ENCODE data around the gene PPP6R1.
A peak's percentile ranks its signal among the peaks of the same experiment; 100 is the strongest.

The PPP6R1 gene

GRCh38 chr19:55289117-55289796 lies 30.4 kb upstream of the PPP6R1 start:
- Mint-ChIP-seq H3K4me3 (no peak overlapping the region), H3K27me3 (no peaks in the 10 kb centered on the region), H3K4me1 (ENCODE audit: low read depth) (peaks cover 5% of the 10 kb centered on the region), H3K27ac (no peak overlapping the region), H3K9me3 (no peaks in the 10 kb centered on the region), H3K36me3 (ENCODE audit: low read depth) (no peaks in the 10 kb centered on the region)
- no peak for DNase-seq

- Mint-ChIP-seq H3K27ac (no peak overlapping the region), H3K36me3 (ENCODE audit: low read depth) (no peaks in the 10 kb centered on the region), H3K9me3 (no peaks in the 10 kb centered on the region), H3K4me3 (no peak overlapping the region), H3K27me3 (no peaks in the 10 kb centered on the region), H3K4me1 (ENCODE audit: low read depth) (peaks cover 14% of the 10 kb centered on the region)
- no peak for DNase-seq
Measured at GRCh38 chr19:55287361-55288079, 28.7 kb upstream of the PPP6R1 start.

GRCh38 chr19:55285229-55285890 lies 26.5 kb upstream of the PPP6R1 start:
- H3K4me1 Mint-ChIP-seq (ENCODE audit: low read depth): peaks cover 17% of the 10 kb centered on the region
- DNase-seq: no peak
- H3K36me3 Mint-ChIP-seq (ENCODE audit: low read depth): no peaks in the 10 kb centered on the region
- H3K9me3 Mint-ChIP-seq: no peaks in the 10 kb centered on the region
- H3K4me3 Mint-ChIP-seq: peak overlapping the region; percentile 41
- H3K27me3 Mint-ChIP-seq: no peaks in the 10 kb centered on the region
- peak overlapping the region; percentile 44 for H3K27ac Mint-ChIP-seq

GRCh38 chr19:55284405-55285058 lies 25.7 kb upstream of the PPP6R1 start:
- DNase-seq: no peak
- no peaks in the 10 kb centered on the region for H3K27me3 Mint-ChIP-seq
- H3K9me3 Mint-ChIP-seq: no peaks in the 10 kb centered on the region
- peak overlapping the region; percentile 44 for H3K27ac Mint-ChIP-seq
- peaks cover 4% of the 10 kb centered on the region for H3K36me3 Mint-ChIP-seq (ENCODE audit: low read depth)
- peaks cover 22% of the 10 kb centered on the region for H3K4me1 Mint-ChIP-seq (ENCODE audit: low read depth)
- H3K4me3 Mint-ChIP-seq: peak overlapping the region; percentile 41

GRCh38 chr19:55283548-55284377 lies 24.9 kb upstream of the PPP6R1 start, which contains the start of gene BRSK1:
TSS of gene BRSK1 (plus strand) at chr19:55283997. CDS start at chr19:55284443, 446 bp downstream.
- Mint-ChIP-seq H3K36me3 (ENCODE audit: low read depth) (peaks cover 7% of the 10 kb centered on the region), H3K4me3 (peak within 1 kb of the TSS; percentile 49), H3K27me3 (no peaks in the 10 kb centered on the region), H3K4me1 (ENCODE audit: low read depth) (peaks cover 27% of the 10 kb centered on the region), H3K9me3 (no peaks in the 10 kb centered on the region), H3K27ac (peak within 1 kb of the TSS; percentile 54)
- DNase-seq: peak; percentile 64

GRCh38 chr19:55279770-55280643 lies 21.2 kb upstream of the PPP6R1 start, which contains the start of gene HSPBP1:
TSS of gene HSPBP1 (minus strand) at chr19:55280110. CDS start at chr19:55279608, 502 bp downstream.
- peaks cover 48% of the 10 kb centered on the region for H3K4me1 Mint-ChIP-seq (ENCODE audit: low read depth)
- peak; percentile 98 for DNase-seq

GRCh38 chr19:55279340-55279739 lies 20.5 kb upstream of the PPP6R1 start:
- DNase-seq: no peak
- peak overlapping the region; percentile 99 for H3K27ac Mint-ChIP-seq
- H3K4me3 Mint-ChIP-seq: peak overlapping the region; percentile 100
- H3K27me3 Mint-ChIP-seq: no peaks in the 10 kb centered on the region
- H3K36me3 Mint-ChIP-seq (ENCODE audit: low read depth): peaks cover 44% of the 10 kb centered on the region
- no peaks in the 10 kb centered on the region for H3K9me3 Mint-ChIP-seq
- peaks cover 48% of the 10 kb centered on the region for H3K4me1 Mint-ChIP-seq (ENCODE audit: low read depth)

More at GRCh38 chr19:55279770-55280643, 21.2 kb upstream of the PPP6R1 start, which contains the start of gene HSPBP1:
- peaks cover 38% of the 10 kb centered on the region for H3K36me3 Mint-ChIP-seq (ENCODE audit: low read depth)
- peak within 1 kb of the TSS; percentile 99 for H3K27ac Mint-ChIP-seq
- H3K27me3 Mint-ChIP-seq: no peaks in the 10 kb centered on the region
- peak within 1 kb of the TSS; percentile 100 for H3K4me3 Mint-ChIP-seq
- no peaks in the 10 kb centered on the region for H3K9me3 Mint-ChIP-seq

- no peak for DNase-seq
- H3K36me3 Mint-ChIP-seq (ENCODE audit: low read depth): peaks cover 51% of the 10 kb centered on the region
- peak overlapping the region; percentile 100 for H3K4me3 Mint-ChIP-seq
- no peaks in the 10 kb centered on the region for H3K9me3 Mint-ChIP-seq
- peak overlapping the region; percentile 99 for H3K27ac Mint-ChIP-seq
- H3K27me3 Mint-ChIP-seq: no peaks in the 10 kb centered on the region
- peaks cover 47% of the 10 kb centered on the region for H3K4me1 Mint-ChIP-seq (ENCODE audit: low read depth)
Measured at GRCh38 chr19:55278391-55279135, 19.7 kb upstream of the PPP6R1 start.

- Mint-ChIP-seq H3K4me3 (peak overlapping the region; percentile 9), H3K36me3 (ENCODE audit: low read depth) (peaks cover 61% of the 10 kb centered on the region), H3K9me3 (no peaks in the 10 kb centered on the region), H3K27ac (no peak overlapping the region), H3K4me1 (ENCODE audit: low read depth) (peaks cover 39% of the 10 kb centered on the region), H3K27me3 (no peaks in the 10 kb centered on the region)
- DNase-seq: no peak
Measured at GRCh38 chr19:55277494-55277893, 18.7 kb upstream of the PPP6R1 start.

- DNase-seq: no peak
- peak overlapping the region; percentile 9 for H3K4me3 Mint-ChIP-seq
- peaks cover 68% of the 10 kb centered on the region for H3K36me3 Mint-ChIP-seq (ENCODE audit: low read depth)
- H3K27ac Mint-ChIP-seq: peak overlapping the region; percentile 68
- peaks cover 39% of the 10 kb centered on the region for H3K4me1 Mint-ChIP-seq (ENCODE audit: low read depth)
- H3K27me3 Mint-ChIP-seq: no peaks in the 10 kb centered on the region
- H3K9me3 Mint-ChIP-seq: no peaks in the 10 kb centered on the region
Measured at GRCh38 chr19:55276720-55277430, 18.1 kb upstream of the PPP6R1 start.

GRCh38 chr19:55275851-55276719 lies 17.3 kb upstream of the PPP6R1 start:
- Mint-ChIP-seq H3K27me3 (no peaks in the 10 kb centered on the region), H3K4me3 (no peak overlapping the region), H3K9me3 (no peaks in the 10 kb centered on the region), H3K36me3 (ENCODE audit: low read depth) (peaks cover 75% of the 10 kb centered on the region), H3K27ac (peak overlapping the region; percentile 68), H3K4me1 (ENCODE audit: low read depth) (peaks cover 37% of the 10 kb centered on the region)
- no peak for DNase-seq
